T-helper 1 cell treated with Interleukin-12 subunit alpha and Interleukin-12 subunit beta and Interleukin-4 antibody, amounts not matched to agents 30 μg/mL and 1 μg/mL, for 36 hours (primary cell): ENCODE results near the gene ZSWIM3.
A peak's percentile ranks its signal among the peaks of the same experiment; 100 is the strongest.

Experiments used
- H3K27ac Mint-ChIP-seq: one replicate; pipeline ENCODE4 v1.8.0; 2021; ENCODE audit warnings: mild to moderate bottlenecking, mixed read lengths
- H3K27me3 Mint-ChIP-seq: one replicate; pipeline ENCODE4 v1.8.0; 2021; ENCODE audit warnings: low read depth, mixed read lengths
- H3K36me3 Mint-ChIP-seq: one replicate; pipeline ENCODE4 v1.8.0; 2021; ENCODE audit warnings: low read depth, mixed read lengths
- H3K4me1 Mint-ChIP-seq: one replicate; pipeline ENCODE4 v1.8.0; 2021; ENCODE audit warnings: low read depth, mixed read lengths
- H3K4me3 Mint-ChIP-seq: one replicate; pipeline ENCODE4 v1.8.0; 2021; ENCODE audit warnings: mild to moderate bottlenecking, moderate library complexity, mixed read lengths
- H3K9me3 Mint-ChIP-seq: one replicate; pipeline ENCODE4 v1.8.0; 2021; ENCODE audit warnings: mixed read lengths

ZSWIM3 gene

GRCh38 chr20:45857114-45857881 is at the start of gene ZSWIM3, which contains the start of gene ACOT8:
Gene ZSWIM3, plus strand, starts transcription at chr20:45857614. Its CDS starts 212 bp downstream, at chr20:45857826.
Gene ACOT8, minus strand, starts transcription at chr20:45857392. Its CDS starts 77 bp downstream, at chr20:45857315.
- Mint-ChIP-seq H3K36me3 (peaks cover 9% of the 10 kb centered on the region), H3K9me3 (no peaks in the 10 kb centered on the region), H3K4me1 (peaks cover 34% of the 10 kb centered on the region), H3K4me3 (peak within 1 kb of the TSS; percentile 97), H3K27ac (peak within 1 kb of the TSS; percentile 99), H3K27me3 (no peaks in the 10 kb centered on the region)

GRCh38 chr20:45810191-45810970 is 47.0 kb upstream of the ZSWIM3 start:
- H3K27me3 Mint-ChIP-seq, result no peaks in the 10 kb centered on the region
- H3K4me1 Mint-ChIP-seq, result peaks cover 21% of the 10 kb centered on the region
- H3K4me3 Mint-ChIP-seq, result no peak overlapping the region
- peaks cover 42% of the 10 kb centered on the region for H3K36me3 Mint-ChIP-seq
- H3K27ac Mint-ChIP-seq, result no peak overlapping the region
- no peaks in the 10 kb centered on the region for H3K9me3 Mint-ChIP-seq

GRCh38 chr20:45812157-45813005 is 45.0 kb upstream of the ZSWIM3 start, which contains the start of gene UBE2C:
Gene UBE2C, plus strand, starts transcription at chr20:45812644. Its CDS starts 52 bp downstream, at chr20:45812696.
- peak within 1 kb of the TSS; percentile 96 for H3K4me3 Mint-ChIP-seq
- H3K27ac Mint-ChIP-seq, result peak within 1 kb of the TSS; percentile 87
- no peaks in the 10 kb centered on the region for H3K9me3 Mint-ChIP-seq
- peaks cover 26% of the 10 kb centered on the region for H3K4me1 Mint-ChIP-seq
- no peaks in the 10 kb centered on the region for H3K27me3 Mint-ChIP-seq
- H3K36me3 Mint-ChIP-seq, result peaks cover 46% of the 10 kb centered on the region

GRCh38 chr20:45813006-45813340 is 44.4 kb upstream of the ZSWIM3 start:
- Mint-ChIP-seq H3K4me1 (peaks cover 26% of the 10 kb centered on the region), H3K27ac (peak overlapping the region; percentile 87), H3K36me3 (peaks cover 50% of the 10 kb centered on the region), H3K9me3 (no peaks in the 10 kb centered on the region), H3K4me3 (peak overlapping the region; percentile 96), H3K27me3 (no peaks in the 10 kb centered on the region)

GRCh38 chr20:45813489-45813888 is 43.9 kb upstream of the ZSWIM3 start:
- H3K4me1 Mint-ChIP-seq, result peaks cover 26% of the 10 kb centered on the region
- H3K36me3 Mint-ChIP-seq, result peaks cover 49% of the 10 kb centered on the region
- no peaks in the 10 kb centered on the region for H3K9me3 Mint-ChIP-seq
- peak overlapping the region; percentile 87 for H3K27ac Mint-ChIP-seq
- no peaks in the 10 kb centered on the region for H3K27me3 Mint-ChIP-seq
- H3K4me3 Mint-ChIP-seq, result peak overlapping the region; percentile 96

- peaks cover 26% of the 10 kb centered on the region for H3K4me1 Mint-ChIP-seq
- no peaks in the 10 kb centered on the region for H3K9me3 Mint-ChIP-seq
- no peak overlapping the region for H3K27ac Mint-ChIP-seq
- H3K27me3 Mint-ChIP-seq, result no peaks in the 10 kb centered on the region
- H3K4me3 Mint-ChIP-seq, result peak overlapping the region; percentile 14
- peaks cover 47% of the 10 kb centered on the region for H3K36me3 Mint-ChIP-seq
These were observed 43.1 kb upstream of the ZSWIM3 start for GRCh38 chr20:45814314-45814713.

- Mint-ChIP-seq H3K27me3 (peaks cover 8% of the 10 kb centered on the region), H3K27ac (no peak overlapping the region), H3K4me3 (no peak overlapping the region), H3K36me3 (peaks cover 25% of the 10 kb centered on the region), H3K4me1 (peaks cover 22% of the 10 kb centered on the region), H3K9me3 (no peaks in the 10 kb centered on the region)
These were observed 40.5 kb upstream of the ZSWIM3 start for GRCh38 chr20:45816951-45817350.

- no peaks in the 10 kb centered on the region for H3K9me3 Mint-ChIP-seq
- peak overlapping the region; percentile 63 for H3K27ac Mint-ChIP-seq
- peaks cover 14% of the 10 kb centered on the region for H3K27me3 Mint-ChIP-seq
- H3K36me3 Mint-ChIP-seq, result peaks cover 25% of the 10 kb centered on the region
- no peak overlapping the region for H3K4me3 Mint-ChIP-seq
- H3K4me1 Mint-ChIP-seq, result peaks cover 22% of the 10 kb centered on the region
These were observed 39.8 kb upstream of the ZSWIM3 start for GRCh38 chr20:45817376-45818194.

- no peaks in the 10 kb centered on the region for H3K9me3 Mint-ChIP-seq
- H3K27ac Mint-ChIP-seq, result no peak overlapping the region
- peaks cover 18% of the 10 kb centered on the region for H3K27me3 Mint-ChIP-seq
- peaks cover 19% of the 10 kb centered on the region for H3K36me3 Mint-ChIP-seq
- peaks cover 20% of the 10 kb centered on the region for H3K4me1 Mint-ChIP-seq
- H3K4me3 Mint-ChIP-seq, result no peak overlapping the region
These were observed 39.2 kb upstream of the ZSWIM3 start for GRCh38 chr20:45818239-45818638.

GRCh38 chr20:45819466-45819865 is 37.9 kb upstream of the ZSWIM3 start:
- H3K4me1 Mint-ChIP-seq, result peaks cover 21% of the 10 kb centered on the region
- H3K27me3 Mint-ChIP-seq, result peaks cover 31% of the 10 kb centered on the region
- no peak overlapping the region for H3K4me3 Mint-ChIP-seq
- no peak overlapping the region for H3K27ac Mint-ChIP-seq
- H3K36me3 Mint-ChIP-seq, result peaks cover 15% of the 10 kb centered on the region
- H3K9me3 Mint-ChIP-seq, result no peaks in the 10 kb centered on the region

- H3K36me3 Mint-ChIP-seq, result peaks cover 6% of the 10 kb centered on the region
- H3K4me3 Mint-ChIP-seq, result no peak overlapping the region
- H3K9me3 Mint-ChIP-seq, result no peaks in the 10 kb centered on the region
- no peak overlapping the region for H3K27ac Mint-ChIP-seq
- peaks cover 39% of the 10 kb centered on the region for H3K27me3 Mint-ChIP-seq
- peaks cover 16% of the 10 kb centered on the region for H3K4me1 Mint-ChIP-seq
These were observed 35.5 kb upstream of the ZSWIM3 start for GRCh38 chr20:45821947-45822346.

GRCh38 chr20:45822857-45823256 is 34.6 kb upstream of the ZSWIM3 start:
- Mint-ChIP-seq H3K27ac (no peak overlapping the region), H3K9me3 (no peaks in the 10 kb centered on the region), H3K4me3 (no peak overlapping the region)

GRCh38 chr20:45823949-45824835 is 33.2 kb upstream of the ZSWIM3 start:
- Mint-ChIP-seq H3K4me3 (peak overlapping the region; percentile 70), H3K27ac (no peak overlapping the region), H3K4me1 (peaks cover 16% of the 10 kb centered on the region), H3K27me3 (peaks cover 44% of the 10 kb centered on the region), H3K36me3 (peaks cover 2% of the 10 kb centered on the region), H3K9me3 (no peaks in the 10 kb centered on the region)

More at GRCh38 chr20:45822857-45823256, 34.6 kb upstream of the ZSWIM3 start:
- Mint-ChIP-seq H3K27me3 (peaks cover 39% of the 10 kb centered on the region), H3K4me1 (peaks cover 16% of the 10 kb centered on the region), H3K36me3 (peaks cover 2% of the 10 kb centered on the region)
